AG10803 (cell line): ENCODE measurements around the gene CNIH1.

Source experiments
- DNase-seq: peaks from one replicate; pipeline ENCODE4 v3.0.0; 2010; ENCODE audit warnings: low read depth
- H3K4me3 ChIP-seq: 2 replicates; pipeline ENCODE4 v1.5.1; 2011; ENCODE audit warnings: mild to moderate bottlenecking, low read length, control low read depth
- CTCF ChIP-seq: conservative IDR thresholded peaks from 2 replicates; pipeline ENCODE4 v1.5.1; 2011; ENCODE audit warnings: mild to moderate bottlenecking, low read length, control low read depth, inconsistent platforms

The CNIH1 gene

GRCh38 chr14:54377501-54377900 is 63.7 kb downstream of the CNIH1 start:
- no peak for TF ChIP-seq CTCF
- no peak for DNase-seq
- H3K4me3 ChIP-seq = no peak overlapping the region

DNA sequence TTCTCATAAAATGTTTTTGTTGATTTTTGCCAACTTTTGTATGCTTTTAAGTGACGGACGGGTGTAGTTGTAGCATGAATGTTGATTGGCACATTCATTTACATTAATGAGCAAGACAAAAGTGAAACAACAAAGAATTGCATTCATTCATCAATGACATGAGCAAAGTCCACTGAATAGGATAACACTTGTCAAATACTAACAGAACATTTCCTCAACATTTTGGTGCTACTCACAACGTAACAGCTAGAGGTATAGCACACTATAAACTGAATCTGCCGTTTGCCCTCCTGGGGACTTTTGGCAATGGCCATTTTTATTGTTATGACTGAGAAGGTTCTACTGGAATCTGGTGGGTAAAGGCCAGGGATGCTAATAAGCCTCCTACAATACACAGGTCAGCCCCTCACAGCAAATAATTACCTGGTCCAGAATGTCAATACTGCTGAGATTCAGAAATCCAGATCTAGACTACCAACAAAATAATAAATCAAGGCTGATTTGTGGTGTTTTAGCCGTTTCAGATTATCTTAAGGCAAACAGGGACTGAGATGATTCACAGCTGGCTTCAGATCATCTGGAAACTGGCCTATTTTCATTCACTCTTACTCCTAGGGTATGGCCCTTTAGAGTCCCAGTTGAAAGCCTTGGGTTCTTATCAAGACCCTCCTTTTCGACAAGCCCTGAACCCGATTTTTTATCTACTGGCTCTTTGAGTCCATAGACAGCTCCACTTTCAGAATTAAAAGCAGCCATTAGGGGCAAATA is 66.9 kb downstream of the CNIH1 start:
- DNase-seq = no peak

More for the DNA sequence above, 66.9 kb downstream of the CNIH1 start:
- no peak for TF ChIP-seq CTCF
- no peak overlapping the region for H3K4me3 ChIP-seq
